ENCODE measurements around the gene COMMD1.

DNA sequence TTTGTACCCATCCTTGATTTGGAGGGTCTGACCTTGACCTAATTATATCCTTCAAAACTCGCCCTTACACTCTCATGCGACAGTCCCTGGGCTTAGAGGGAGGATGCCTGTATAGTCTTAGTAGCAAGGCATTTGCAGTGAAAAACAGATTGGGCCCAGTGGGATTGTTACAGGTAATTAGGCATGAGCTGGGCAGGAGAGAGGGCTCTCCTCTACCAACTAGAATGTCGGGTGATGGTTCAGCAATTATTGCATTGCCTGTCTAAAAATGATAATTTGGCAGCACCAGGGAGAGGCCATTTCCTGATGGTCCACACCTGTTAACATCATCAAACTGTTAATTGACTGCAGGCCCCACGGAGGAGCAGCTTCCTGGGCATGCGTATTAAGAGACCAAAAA, 32.4 kb downstream of the COMMD1 start:
- TF ChIP-seq, protein P1, sequence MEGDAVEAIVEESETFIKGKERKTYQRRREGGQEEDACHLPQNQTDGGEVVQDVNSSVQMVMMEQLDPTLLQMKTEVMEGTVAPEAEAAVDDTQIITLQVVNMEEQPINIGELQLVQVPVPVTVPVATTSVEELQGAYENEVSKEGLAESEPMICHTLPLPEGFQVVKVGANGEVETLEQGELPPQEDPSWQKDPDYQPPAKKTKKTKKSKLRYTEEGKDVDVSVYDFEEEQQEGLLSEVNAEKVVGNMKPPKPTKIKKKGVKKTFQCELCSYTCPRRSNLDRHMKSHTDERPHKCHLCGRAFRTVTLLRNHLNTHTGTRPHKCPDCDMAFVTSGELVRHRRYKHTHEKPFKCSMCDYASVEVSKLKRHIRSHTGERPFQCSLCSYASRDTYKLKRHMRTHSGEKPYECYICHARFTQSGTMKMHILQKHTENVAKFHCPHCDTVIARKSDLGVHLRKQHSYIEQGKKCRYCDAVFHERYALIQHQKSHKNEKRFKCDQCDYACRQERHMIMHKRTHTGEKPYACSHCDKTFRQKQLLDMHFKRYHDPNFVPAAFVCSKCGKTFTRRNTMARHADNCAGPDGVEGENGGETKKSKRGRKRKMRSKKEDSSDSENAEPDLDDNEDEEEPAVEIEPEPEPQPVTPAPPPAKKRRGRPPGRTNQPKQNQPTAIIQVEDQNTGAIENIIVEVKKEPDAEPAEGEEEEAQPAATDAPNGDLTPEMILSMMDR (IDR thresholded peaks at IDR 0.05; ENCODE audit: low read depth, low read length, poor library complexity, severe bottlenecking): no peak
- no peak for TF ChIP-seq EZH2phosphoT487 (IDR thresholded peaks at IDR 0.05; ENCODE audit: borderline replicate concordance, low read length)

Data from DOHH2 (cell line).